ENCODE results near the gene SND1. TPM values are rescaled to one million over a fixed set of nuclear protein-coding genes. Genes with fewer than 3 reads are reported as not detected.

SND1 gene
- polyA plus RNA-seq, 5 donors = 117 to 170 (median 151) TPM

DNA sequence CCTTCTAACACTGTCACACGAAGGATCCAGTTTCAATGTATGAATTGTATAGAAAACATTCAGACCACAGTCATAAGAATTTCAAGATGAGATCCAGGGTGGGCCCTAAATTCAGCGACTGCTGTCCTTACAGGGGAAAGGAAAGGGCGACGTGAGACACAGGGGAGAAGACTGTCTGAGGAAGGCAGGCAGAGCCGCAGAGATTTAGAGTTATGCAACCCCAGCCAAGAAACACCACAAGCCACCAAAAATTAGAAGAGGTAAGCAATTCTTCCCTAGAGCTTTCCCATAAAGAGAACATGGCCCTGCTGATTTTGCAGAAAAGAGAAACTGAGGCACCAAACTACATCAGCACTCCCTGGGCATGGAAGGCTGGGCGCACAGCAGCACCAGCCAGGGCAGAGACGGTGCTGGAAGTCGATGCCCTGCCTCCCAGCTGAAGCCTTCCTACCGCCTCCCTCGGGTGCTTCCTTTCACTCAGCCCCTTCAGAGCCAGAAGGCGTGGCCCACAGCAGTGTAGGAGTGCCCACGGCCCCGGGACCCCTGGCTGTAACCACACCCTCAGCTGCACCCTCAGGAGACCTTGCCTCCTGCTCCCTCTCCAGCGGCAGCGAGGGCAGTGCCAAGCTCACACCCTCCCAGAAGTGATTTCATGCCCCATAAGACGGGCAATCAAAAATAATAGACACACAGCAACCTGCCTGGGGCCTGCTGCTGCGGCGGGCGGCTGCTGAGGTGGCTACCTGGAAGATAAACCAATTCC is 460.2 kb downstream of the SND1 start:
- DNase-seq = no peak

DNA sequence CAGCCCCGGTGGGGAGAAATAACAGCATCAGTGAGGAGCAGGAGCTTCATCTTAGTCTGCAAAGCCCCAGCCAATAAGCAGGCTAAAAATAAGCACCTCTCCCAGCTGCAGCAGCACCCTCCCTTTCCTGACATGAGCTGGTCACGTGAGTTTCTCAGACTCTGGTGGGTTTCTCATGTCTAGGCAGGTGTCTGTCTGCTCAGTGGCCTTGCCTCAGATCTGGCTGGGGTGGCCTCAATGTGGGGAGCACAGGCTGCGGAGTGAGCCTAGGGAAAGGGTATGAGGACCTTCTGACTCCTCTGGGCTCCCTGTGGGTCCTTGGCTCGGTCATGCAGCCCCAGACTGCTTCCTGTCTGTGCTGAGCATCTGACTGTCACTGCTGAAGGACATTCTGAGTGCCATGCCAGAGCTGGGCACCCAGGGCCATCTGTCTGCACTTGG is 460.8 kb downstream of the SND1 start:
- DNase-seq = no peak

DNA sequence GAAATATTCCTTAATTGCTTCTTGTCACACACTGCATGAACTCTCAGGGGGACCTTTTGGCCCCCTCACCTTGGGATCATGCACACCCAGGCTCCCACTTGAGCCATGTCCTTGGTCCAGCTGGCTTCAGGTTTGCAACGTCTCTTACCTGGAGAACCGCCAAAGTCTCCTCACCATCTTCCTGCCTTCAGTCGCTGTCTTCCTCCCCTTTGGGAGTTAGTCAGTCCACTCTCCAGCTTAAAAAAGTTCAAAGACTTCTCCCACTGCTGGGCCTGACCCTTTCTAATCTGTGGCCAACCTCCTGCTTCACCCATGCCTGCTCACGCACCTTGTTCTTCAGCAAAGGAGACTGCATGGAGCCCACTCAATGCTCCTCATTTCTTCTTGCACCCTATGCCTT is 461.8 kb downstream of the SND1 start:
- DNase-seq = no peak

DNA sequence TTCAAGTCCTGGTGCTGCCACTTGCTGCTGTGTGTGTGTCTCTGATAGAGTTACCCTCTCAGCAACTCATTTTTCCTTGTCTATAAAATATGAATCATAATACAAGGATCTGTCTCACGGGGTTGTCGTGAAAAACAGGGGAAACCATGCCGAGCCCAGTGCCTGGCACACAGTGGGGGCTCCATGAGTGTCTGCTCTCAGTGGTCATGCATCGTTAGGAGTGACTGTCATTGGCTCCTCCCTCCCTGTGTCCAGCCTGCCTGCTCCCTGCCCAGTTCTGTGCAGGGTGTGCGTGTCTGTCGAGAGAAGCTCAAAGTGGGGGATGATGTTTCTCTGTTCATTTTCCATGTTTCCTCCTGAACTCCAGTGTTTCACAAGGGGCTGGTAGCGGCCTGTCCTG is 462.8 kb downstream of the SND1 start:
- no peak for DNase-seq

DNA sequence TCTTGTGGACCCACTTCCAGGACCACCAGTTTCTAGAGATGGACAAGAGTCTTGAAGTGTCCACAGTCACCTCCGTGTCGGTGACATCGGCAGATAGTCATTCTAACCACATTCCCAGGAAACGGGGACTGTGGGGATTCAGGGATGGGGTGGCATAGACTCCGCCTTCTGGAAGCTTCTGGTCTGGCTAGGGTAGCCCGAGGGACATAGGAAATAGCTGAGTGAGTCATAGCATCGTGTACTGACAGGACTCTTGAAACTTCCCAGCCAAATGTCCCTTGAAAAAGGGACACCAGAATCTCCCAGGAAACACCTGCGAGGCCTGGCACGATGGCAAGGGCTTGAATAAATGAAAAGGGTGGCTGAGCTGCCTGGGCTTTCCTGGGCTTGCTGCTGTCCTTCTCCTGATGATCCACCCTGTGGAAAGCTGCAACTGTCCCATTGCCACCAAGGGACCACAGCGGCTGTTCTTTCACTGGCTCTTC is 463.4 kb downstream of the SND1 start:
- DNase-seq = no peak

DNA sequence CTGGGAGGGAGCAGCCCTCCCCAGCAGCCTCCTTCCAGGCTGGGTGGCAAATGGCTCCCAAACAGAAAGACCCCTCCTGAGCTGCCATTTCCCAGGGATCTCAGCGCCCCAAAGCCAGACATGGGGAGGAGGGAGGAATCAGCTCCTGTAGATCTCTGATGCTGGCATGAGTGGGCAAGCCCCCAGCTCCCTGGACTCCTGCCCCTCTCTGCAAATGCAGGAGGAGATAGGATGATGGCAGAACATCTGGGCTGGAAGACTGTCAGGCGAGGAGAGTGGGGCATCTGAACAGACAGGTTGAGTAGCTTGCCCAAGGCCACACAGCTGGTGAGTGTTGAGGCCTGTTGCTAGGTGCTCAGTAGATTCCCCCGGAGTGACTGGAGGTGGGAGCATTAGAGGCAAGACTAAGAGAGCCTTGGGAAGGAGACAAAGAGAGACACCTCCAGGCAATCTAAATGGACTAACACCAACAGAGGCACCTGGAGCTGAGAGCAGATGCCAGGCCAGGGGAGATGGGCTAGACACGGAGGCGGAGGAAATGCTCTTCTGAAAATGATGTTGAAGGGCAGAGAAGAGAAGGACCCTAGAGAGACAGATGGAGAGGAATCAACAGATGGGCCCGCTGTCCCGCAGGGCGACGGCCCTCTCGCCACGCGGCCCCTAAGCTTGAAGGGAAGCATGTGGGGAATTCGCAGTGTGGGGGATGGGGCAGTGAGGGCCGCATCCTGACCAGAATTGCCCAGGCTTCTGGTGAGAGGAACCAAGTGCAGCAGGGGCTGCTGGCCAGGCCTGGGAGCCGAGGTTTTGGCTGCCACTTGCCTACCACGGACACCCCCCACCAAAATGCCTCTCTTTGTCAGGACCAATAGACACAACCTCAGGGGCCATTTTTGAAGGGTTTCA is 464.1 kb downstream of the SND1 start:
- no peak for DNase-seq

DNA sequence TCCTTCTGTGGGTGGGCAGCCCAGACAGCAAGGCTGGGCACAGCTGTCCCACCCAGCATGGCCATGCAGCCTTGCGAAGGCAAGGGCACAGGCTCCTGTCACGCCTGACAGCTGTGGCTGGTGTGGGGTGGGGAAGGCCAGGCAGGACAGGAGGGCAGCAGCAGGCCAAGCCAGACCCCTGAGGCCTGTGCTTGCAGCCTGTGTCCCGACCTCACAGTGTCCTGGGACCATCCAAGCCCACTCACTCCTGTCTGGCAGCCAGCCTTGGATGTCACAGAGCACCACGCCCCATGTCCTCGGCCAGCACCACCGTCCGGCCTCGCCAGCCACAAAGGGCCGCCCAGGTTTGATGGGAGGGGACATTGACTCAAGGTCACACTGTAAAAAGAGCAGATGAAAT is 464.7 kb downstream of the SND1 start:
- no peak for DNase-seq

DNA sequence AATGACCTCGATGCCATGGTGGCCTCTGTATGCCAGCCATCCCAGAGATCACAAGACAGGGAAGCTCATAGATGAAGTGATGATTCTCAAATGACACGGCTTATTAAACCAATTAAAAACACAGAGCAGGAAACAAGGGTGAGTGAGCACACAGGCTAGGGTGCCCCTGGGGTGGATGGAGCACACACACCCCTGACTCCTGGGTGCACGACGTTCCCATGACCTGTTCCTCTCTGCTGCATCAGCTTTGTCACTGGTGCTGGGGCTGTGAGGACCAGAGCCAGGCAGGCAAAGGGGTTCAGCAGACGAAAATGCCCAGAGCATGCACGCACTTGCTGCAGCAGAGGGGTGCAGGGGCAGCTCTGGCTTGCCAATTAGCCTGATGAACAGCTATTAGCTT is 465.7 kb downstream of the SND1 start:
- DNase-seq = no peak

DNA sequence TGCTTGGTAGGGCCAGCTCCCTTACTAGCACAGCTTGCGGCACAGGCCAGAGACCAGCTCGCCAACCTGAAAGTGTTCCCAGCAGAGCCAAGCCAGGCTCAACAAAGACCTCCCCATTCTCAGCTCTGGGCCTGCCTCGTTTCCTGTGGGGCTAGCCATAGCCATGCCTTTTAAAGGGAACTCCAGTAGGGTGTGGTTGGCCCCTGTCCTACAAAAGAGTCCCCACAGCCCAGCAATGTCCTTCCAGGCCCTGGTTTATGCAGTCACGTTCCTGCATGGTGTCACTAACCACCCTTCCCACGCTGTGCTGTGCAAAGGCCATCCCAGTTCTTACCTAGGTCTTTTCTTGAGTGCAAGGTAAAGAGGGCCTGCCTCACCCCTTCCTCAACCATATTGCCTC is 467.0 kb downstream of the SND1 start:
- DNase-seq = no peak

DNA sequence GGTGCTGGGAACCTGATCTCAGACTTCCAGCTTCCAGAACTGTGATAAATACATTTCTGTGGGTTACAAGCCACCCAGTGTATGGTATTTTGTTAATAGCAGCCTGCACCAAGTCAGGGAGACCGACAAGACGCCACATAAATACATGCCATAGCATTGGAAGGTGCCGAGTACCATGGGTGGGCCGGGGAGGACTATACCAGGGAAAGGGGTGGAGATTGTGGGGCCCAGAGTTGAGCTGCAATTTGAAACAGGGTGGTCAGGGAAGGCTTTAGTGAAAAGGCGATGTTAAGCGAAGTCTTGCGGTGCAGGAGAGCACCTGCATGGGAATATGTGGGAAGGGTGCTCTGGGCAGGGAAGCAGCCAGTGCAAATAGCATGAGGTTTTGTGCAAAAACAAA is 468.1 kb downstream of the SND1 start:
- DNase-seq = no peak

DNA sequence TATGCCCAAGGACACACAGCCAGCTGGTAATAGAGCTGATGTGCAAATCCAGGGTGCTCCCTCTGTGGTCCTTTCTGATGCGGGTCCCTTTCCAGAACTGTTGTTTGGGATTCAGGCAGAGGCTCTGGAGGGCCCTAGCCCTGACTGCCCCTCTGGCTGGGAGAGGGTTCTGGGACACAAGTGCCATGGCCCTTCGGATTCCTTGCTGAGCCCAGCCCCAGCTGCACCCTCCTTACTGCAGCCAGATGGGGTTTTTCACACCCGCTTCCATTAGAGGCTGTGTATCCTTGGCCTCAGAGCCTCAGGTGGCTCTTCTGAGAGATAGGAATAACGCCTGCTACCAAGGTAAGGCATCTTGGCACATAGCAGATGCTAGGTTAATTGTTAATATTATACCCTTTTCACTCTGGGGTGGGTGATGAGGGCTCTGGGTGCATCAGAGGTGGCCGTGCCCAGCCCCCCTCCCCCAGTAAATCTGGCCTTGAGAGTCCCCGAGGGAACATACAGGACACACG is 469.0 kb downstream of the SND1 start:
- no peak for DNase-seq

DNA sequence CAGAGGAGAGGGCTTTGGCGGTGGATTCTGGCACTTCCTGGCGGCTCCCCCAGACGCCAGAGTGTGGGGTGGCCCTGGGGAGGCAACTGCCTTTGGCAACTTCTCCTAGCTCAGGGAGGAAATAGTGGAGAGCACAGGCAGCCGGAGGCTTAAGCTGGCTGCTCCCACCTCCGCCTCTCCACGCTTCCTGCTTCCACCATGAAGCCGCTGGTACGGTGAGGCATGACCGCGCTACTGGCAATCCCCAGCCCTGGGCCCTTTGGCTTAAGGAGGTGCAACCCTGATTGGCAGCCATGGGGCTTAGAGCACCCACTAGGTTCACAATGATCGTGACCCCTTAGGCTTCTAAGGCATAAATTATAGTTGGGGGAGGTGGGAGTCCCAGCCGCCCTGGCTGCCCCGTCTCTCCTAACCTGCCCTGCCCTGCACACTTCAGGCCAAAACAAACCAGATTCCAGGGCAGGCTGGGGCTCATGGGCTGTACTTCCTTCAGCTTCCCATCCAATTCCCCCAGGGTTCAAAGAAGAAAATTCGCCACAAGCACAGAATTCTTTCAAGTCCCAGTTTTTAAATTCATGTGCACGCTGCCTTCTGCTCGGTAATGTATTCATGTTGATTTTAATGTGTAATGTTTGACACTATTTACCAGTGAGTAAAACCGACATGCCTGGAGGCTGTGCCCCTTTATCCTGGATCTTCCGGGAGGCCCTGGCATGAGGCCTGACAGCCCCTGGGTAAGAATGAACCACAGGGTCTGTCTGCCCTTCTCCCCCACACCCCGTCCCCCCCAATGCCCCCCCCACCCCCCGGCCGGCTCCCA is 469.9 kb downstream of the SND1 start:
- DNase-seq = no peak

DNA sequence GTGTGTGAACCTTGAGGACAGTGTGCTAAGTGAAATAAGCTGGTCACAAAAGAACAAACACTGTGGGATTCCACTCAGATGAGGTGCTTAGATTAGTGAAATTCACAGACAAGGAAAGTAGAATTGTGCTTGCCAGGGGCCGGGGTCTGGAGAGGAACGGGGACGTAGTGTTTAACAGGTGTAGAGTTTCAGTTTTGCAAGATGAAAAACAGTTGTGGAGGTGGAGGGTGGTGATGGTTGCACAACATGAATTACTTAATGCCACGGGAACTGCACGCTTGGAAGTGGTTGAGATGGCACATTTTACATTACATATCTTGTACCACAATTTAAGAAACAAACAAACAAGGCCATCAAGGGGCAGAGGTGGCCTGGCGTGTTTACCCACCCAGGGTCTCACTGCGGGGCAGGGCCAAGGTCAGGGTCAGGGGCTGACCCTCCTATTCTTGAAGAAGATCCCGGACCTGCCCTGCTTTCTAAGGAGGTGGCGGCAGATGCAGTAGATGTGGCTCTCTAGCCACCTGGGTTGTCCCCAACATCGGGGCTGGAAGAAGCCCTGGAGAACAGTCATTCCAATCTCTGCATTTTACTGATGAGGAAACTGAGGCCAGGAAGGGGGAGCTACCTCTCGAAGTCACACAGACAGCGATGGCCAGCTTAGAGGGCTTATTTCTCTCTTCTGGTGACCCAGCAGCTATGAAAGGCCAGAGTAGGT is 470.7 kb downstream of the SND1 start:
- no peak for DNase-seq

DNA sequence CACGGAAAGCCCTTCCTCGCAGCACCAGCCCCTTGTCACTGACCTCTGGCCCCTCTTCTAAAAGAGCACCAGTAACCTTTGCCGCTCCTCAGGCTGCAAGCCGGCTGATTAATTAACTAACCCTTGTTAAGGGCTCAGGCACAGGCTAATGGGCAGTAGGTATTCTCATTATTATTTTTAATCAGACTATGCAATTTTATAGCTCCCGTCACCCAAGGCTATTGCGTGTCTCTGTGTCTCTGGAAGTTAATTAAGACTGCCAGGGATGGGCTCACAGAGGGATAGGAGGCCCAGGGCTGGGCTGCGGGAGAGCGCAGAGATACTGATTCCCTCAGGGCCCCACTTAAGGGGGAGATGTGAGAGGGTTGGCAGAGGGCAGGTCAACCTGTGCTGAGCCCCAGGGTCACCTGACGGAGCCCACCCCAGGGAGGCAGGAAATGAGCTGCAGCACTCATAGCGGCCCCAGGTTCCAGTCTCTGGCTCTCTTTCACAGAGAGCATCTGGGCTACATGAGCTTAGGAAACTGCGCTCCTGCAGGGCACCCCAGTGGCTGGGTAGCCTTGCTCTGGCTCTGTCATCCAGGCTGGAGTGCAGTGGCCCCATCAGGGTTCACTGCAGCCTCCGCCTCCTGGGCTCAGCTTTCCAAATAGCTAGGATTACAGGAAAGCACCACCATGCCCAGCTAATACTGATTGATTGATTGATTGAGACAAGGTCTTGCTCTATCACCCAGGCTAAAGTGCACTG is 471.5 kb downstream of the SND1 start:
- DNase-seq = no peak

DNA sequence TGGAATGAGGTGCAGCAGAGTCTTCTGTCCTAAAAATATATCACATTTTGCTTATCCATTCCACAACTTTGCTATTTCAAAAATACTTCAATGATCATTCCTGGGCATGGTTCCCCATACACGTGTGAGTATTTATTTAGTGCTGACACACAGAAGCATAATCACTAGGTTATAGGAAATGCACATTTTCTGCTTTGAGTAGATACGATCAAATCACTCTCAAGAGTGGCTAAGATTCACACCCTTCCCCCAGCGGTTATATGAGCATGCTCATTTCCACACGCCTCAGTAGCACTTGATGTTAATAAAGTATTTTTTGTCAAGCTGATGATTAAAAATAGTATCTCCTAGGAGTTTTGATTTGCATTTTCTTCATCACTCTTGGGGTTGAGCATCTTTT is 472.8 kb downstream of the SND1 start:
- no peak for DNase-seq

DNA sequence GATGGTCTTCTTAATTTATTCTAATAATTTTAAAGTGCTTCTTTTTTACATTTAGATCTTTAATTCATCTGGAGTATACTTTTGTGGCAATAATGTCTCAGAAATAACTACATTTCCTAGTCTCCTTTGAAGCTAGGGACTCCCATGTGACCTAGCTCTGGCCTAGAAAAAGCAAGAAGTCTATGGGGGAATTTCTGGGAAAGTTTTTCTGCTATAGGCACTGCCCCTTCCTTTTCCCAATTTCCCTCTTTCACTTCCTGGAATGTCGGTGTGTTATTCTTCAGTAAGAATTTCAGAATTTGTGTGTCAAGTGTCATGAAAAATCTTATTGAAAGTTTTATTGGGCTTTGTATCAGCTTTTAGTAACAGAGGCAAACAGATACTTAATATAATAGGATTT is 473.8 kb downstream of the SND1 start:
- no peak for DNase-seq

DNA sequence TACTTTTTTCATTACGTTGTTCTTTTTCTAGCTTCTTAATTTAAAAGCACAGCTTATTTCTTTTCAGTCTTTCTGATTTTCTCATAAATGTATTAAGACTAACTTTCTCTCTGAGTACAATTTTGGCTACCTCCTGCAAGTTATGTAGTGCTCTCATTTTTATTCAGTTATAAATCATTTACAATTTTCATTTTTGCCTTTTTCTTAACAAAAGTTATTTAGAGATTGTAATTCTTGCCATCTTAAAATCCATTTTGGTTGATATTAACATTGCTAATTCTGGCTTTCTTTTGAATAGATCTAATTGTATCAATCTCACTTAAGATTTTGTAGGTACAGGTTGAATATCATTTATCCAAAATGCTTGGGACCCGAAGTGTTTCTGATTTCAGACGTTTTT is 476.4 kb downstream of the SND1 start:
- DNase-seq = no peak

DNA sequence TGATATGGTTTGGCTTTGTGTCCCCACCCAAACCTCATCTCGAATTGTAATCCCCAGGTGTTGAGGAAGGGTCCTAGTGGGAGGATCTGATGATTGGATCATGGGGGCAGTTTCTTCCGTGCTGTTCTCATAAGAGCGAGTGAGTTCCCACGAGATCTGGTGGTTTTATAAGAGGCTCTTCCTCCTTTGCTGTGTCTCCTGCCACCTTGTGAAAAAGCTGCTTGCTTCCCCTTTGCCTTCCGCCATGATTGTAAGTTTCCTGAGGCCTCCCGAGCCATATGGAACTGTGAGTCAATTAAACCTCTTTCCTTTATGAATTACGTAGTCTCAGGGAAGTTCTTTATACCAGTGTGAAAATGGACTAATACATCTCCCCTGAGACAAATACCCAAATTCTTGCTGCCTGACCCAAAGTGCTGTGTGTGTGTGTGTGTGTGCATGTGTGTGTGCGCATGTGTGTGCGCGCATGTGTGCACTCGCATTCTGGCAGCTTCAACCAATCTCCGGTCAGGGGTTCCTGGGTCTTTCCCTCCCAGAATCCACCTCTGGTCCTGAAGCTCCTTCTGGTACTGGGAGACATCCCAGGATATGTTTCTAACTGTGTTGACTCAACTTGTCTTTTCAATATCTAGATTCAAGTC is 477.4 kb downstream of the SND1 start:
- no peak for DNase-seq

DNA sequence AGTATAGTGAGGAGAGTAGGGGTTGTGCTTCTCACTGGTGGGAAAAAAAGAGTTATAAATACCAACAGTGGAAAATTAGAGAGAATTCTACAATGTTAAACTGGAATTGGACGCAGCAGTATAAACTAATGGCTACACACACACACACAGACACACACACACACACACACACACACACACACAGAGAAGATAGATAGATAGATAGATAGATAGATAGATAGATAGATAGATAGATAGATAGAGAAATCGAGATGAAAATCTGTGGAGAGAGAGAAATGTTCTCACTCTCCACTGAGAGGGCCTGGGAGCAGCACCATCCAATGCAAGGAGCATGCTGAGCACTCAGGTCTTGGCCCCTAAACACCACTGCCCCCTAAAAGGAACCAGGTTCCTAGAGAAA is 479.1 kb downstream of the SND1 start:
- DNase-seq = no peak

DNA sequence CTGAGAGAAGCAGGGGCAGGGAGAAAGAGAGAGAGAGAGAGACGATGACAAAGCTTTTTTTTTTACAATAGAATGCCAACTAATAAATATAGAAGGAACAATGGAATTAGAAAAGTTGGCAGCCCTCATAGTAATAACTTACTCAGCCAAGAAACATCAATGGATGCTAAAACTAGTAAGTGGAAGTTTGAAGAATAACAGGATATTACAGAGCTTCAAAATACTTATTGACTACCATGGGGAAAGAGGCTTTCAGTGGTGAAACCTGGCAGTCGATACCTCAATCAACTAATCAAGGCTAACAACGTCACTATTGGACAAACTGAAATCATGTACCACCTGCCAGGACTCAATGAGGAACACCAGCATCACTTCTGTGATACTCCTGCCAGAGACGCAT is 479.7 kb downstream of the SND1 start:
- DNase-seq = no peak
